Measurements from ENCODE around the gene IGFLR1. TPM values are rescaled to one million over a fixed set of nuclear protein-coding genes. Genes with fewer than 3 reads are reported as not detected.

Gene IGFLR1
- total and polyA plus RNA-seq, 4 donors = 5.1 to 14.9 (median 9.5) TPM

- H3K9me3 ChIP-seq (ENCODE audit: control insufficient read depth, low read length) = no peaks in the 10 kb centered on the region
- H3K4me1 ChIP-seq (ENCODE audit: control insufficient read depth in 1 of 2, insufficient read depth in 2 of 2, low read length in 2 of 2) = no peaks in the 10 kb centered on the region
- no peak overlapping the region for H3K4me3 ChIP-seq (ENCODE audit: low read length in 2 of 2)
- ATAC-seq (ENCODE audit: low FRiP score) (no peak), DNase-seq (peak in 1 of 2 donors; percentile 69)
- no peaks in the 10 kb centered on the region for H3K27me3 ChIP-seq (ENCODE audit: control insufficient read depth in 1 of 2, insufficient read depth in 2 of 2, low read length in 1 of 2)
- no peak overlapping the region for H3K27ac ChIP-seq (ENCODE audit: low read depth in 1 of 2, low read length in 2 of 2)
- peaks cover 2 to 5% of the 10 kb centered on the region in 2 donors for H3K36me3 ChIP-seq (ENCODE audit: control insufficient read depth in 1 of 2, insufficient read depth in 2 of 2, low read length in 1 of 2)
- 90 to 92% methylated on average over 37 of the region's 37 CpGs for WGBS, 2 donors
- intact Hi-C loops (cut with DNase I) = no loop called here
Observed at GRCh38 chr19:35738021-35738886, 4.0 kb downstream of the IGFLR1 start.

GRCh38 chr19:35736913-35737886 lies 5.1 kb downstream of the IGFLR1 start:
- Histone ChIP-seq H3K4me3 (ENCODE audit: low read length in 2 of 2) (no peak overlapping the region), H3K27ac (ENCODE audit: low read depth in 1 of 2, low read length in 2 of 2) (no peak overlapping the region), H3K9me3 (ENCODE audit: control insufficient read depth, low read length) (no peaks in the 10 kb centered on the region), H3K36me3 (ENCODE audit: control insufficient read depth in 1 of 2, insufficient read depth in 2 of 2, low read length in 1 of 2) (peaks cover 4 to 5% of the 10 kb centered on the region in 2 donors), H3K4me1 (ENCODE audit: control insufficient read depth in 1 of 2, insufficient read depth in 2 of 2, low read length in 2 of 2) (no peaks in the 10 kb centered on the region), H3K27me3 (ENCODE audit: control insufficient read depth in 1 of 2, insufficient read depth in 2 of 2, low read length in 1 of 2) (no peaks in the 10 kb centered on the region)
- intact Hi-C loops (cut with DNase I) = no loop called here
- DNase-seq (peak in 1 of 2 donors; percentile 63), ATAC-seq (ENCODE audit: low FRiP score) (no peak)
- 89% methylated on average over 22 of the region's 22 CpGs for WGBS, 2 donors

- ATAC-seq (ENCODE audit: low FRiP score) (no peak), DNase-seq (no peak)
- peaks cover 5 to 10% of the 10 kb centered on the region in 2 donors for H3K36me3 ChIP-seq (ENCODE audit: control insufficient read depth in 1 of 2, insufficient read depth in 2 of 2, low read length in 1 of 2)
Observed at GRCh38 chr19:35734889-35735288, 7.4 kb downstream of the IGFLR1 start.

GRCh38 chr19:35734273-35734672 lies 8.0 kb downstream of the IGFLR1 start:
- WGBS, 2 donors = 91 to 94% methylated on average over 8 of the region's 8 CpGs

More at GRCh38 chr19:35734889-35735288, 7.4 kb downstream of the IGFLR1 start:
- Histone ChIP-seq H3K27ac (ENCODE audit: low read depth in 1 of 2, low read length in 2 of 2) (no peak overlapping the region), H3K9me3 (ENCODE audit: control insufficient read depth, low read length) (no peaks in the 10 kb centered on the region), H3K4me3 (ENCODE audit: low read length in 2 of 2) (no peak overlapping the region), H3K4me1 (ENCODE audit: control insufficient read depth in 1 of 2, insufficient read depth in 2 of 2, low read length in 2 of 2) (no peaks in the 10 kb centered on the region), H3K27me3 (ENCODE audit: control insufficient read depth in 1 of 2, insufficient read depth in 2 of 2, low read length in 1 of 2) (no peaks in the 10 kb centered on the region)
- 69 to 70% methylated on average over 5 of the region's 5 CpGs for WGBS, 2 donors
- intact Hi-C loops (cut with DNase I) = no loop called here

GRCh38 chr19:35733180-35734125 lies 8.8 kb downstream of the IGFLR1 start:
- WGBS, 2 donors = 86 to 88% methylated on average over 35 of the region's 35 CpGs
- Histone ChIP-seq H3K4me3 (ENCODE audit: low read length in 2 of 2) (no peak overlapping the region), H3K9me3 (ENCODE audit: control insufficient read depth, low read length) (no peaks in the 10 kb centered on the region), H3K27me3 (ENCODE audit: control insufficient read depth in 1 of 2, insufficient read depth in 2 of 2, low read length in 1 of 2) (no peaks in the 10 kb centered on the region), H3K4me1 (ENCODE audit: control insufficient read depth in 1 of 2, insufficient read depth in 2 of 2, low read length in 2 of 2) (no peaks in the 10 kb centered on the region), H3K36me3 (ENCODE audit: control insufficient read depth in 1 of 2, insufficient read depth in 2 of 2, low read length in 1 of 2) (peaks cover under 1 to 14% of the 10 kb centered on the region in 2 donors), H3K27ac (ENCODE audit: low read depth in 1 of 2, low read length in 2 of 2) (no peak overlapping the region)
- DNase-seq = peak in 1 of 2 donors; percentile 63
- intact Hi-C loops (cut with DNase I) = no loop called here
- no peak for ATAC-seq (ENCODE audit: low FRiP score)

More at GRCh38 chr19:35734273-35734672, 8.0 kb downstream of the IGFLR1 start:
- intact Hi-C loops (cut with DNase I) = no loop called here
- no peak for ATAC-seq (ENCODE audit: low FRiP score)
- Histone ChIP-seq H3K9me3 (ENCODE audit: control insufficient read depth, low read length) (no peaks in the 10 kb centered on the region), H3K27ac (ENCODE audit: low read depth in 1 of 2, low read length in 2 of 2) (no peak overlapping the region), H3K27me3 (ENCODE audit: control insufficient read depth in 1 of 2, insufficient read depth in 2 of 2, low read length in 1 of 2) (no peaks in the 10 kb centered on the region), H3K36me3 (ENCODE audit: control insufficient read depth in 1 of 2, insufficient read depth in 2 of 2, low read length in 1 of 2) (peaks cover 5 to 12% of the 10 kb centered on the region in 2 donors), H3K4me1 (ENCODE audit: control insufficient read depth in 1 of 2, insufficient read depth in 2 of 2, low read length in 2 of 2) (no peaks in the 10 kb centered on the region), H3K4me3 (ENCODE audit: low read length in 2 of 2) (no peak overlapping the region)
- DNase-seq = no peak

- Histone ChIP-seq H3K27me3 (ENCODE audit: control insufficient read depth in 1 of 2, insufficient read depth in 2 of 2, low read length in 1 of 2) (no peaks in the 10 kb centered on the region), H3K36me3 (ENCODE audit: control insufficient read depth in 1 of 2, insufficient read depth in 2 of 2, low read length in 1 of 2) (peaks cover 0 to 14% of the 10 kb centered on the region in 2 donors), H3K4me3 (ENCODE audit: low read length in 2 of 2) (no peak overlapping the region), H3K4me1 (ENCODE audit: control insufficient read depth in 1 of 2, insufficient read depth in 2 of 2, low read length in 2 of 2) (no peaks in the 10 kb centered on the region), H3K27ac (ENCODE audit: low read depth in 1 of 2, low read length in 2 of 2) (no peak overlapping the region), H3K9me3 (ENCODE audit: control insufficient read depth, low read length) (no peaks in the 10 kb centered on the region)
- no peak for ATAC-seq (ENCODE audit: low FRiP score)
- WGBS, 2 donors = 85 to 86% methylated on average over 22 to 25 of the region's 25 CpGs
- intact Hi-C loops (cut with DNase I) = no loop called here
- DNase-seq = peak in 1 of 2 donors; percentile 72
Observed at GRCh38 chr19:35732540-35733179, 9.6 kb downstream of the IGFLR1 start.

- intact Hi-C loops (cut with DNase I) = no loop called here
- WGBS, 2 donors = 81 to 85% methylated on average over 20 to 21 of the region's 21 CpGs
- no peak overlapping the region for H3K27ac ChIP-seq (ENCODE audit: low read depth in 1 of 2, low read length in 2 of 2)
- peaks cover 0 to 14% of the 10 kb centered on the region in 2 donors for H3K36me3 ChIP-seq (ENCODE audit: control insufficient read depth in 1 of 2, insufficient read depth in 2 of 2, low read length in 1 of 2)
- DNase-seq = no peak
- no peak for ATAC-seq (ENCODE audit: low FRiP score)
- no peaks in the 10 kb centered on the region for H3K4me1 ChIP-seq (ENCODE audit: control insufficient read depth in 1 of 2, insufficient read depth in 2 of 2, low read length in 2 of 2)
- no peaks in the 10 kb centered on the region for H3K9me3 ChIP-seq (ENCODE audit: control insufficient read depth, low read length)
- no peaks in the 10 kb centered on the region for H3K27me3 ChIP-seq (ENCODE audit: control insufficient read depth in 1 of 2, insufficient read depth in 2 of 2, low read length in 1 of 2)
- no peak overlapping the region for H3K4me3 ChIP-seq (ENCODE audit: low read length in 2 of 2)
Observed at GRCh38 chr19:35731779-35732405, 10.4 kb downstream of the IGFLR1 start.

Measured in aorta (tissue), 5 donors.